Frontal cortex (tissue), 4 donors: Measurements from ENCODE around the gene DDX10. TPM values are rescaled to one million over a fixed set of nuclear protein-coding genes. Genes with fewer than 3 reads are reported as not detected.
"Not testable (repeated sequence)": the region's sequence is repeated elsewhere in the genome, so short reads cannot be mapped to it uniquely, and the experiment has no call there.

ENCODE experiments used
- DNase-seq, 2 donors: peaks; one replicate each; pipeline ENCODE4 v3.0.0; 2012; ENCODE audit warnings: low spot score in 2 of 2
- FAIRE-seq: peaks from 2 replicates; lab custom pipeline; 2012; peaks lifted over from hg19 to GRCh38; lab: Jason Lieb, UNC
- total RNA-seq: library from RNA; depleted of rRNA; stranded (reverse); fragments of >200 nt; gene quantifications from one replicate; pipeline ENCODE4 v1.2.3, GENCODE V29; 2014
- donor health status: control.
- donor health status: control.
- donor health status: control.

Gene DDX10
- total RNA-seq, 1 donor from 2014 or later: 31.4 TPM

DNA sequence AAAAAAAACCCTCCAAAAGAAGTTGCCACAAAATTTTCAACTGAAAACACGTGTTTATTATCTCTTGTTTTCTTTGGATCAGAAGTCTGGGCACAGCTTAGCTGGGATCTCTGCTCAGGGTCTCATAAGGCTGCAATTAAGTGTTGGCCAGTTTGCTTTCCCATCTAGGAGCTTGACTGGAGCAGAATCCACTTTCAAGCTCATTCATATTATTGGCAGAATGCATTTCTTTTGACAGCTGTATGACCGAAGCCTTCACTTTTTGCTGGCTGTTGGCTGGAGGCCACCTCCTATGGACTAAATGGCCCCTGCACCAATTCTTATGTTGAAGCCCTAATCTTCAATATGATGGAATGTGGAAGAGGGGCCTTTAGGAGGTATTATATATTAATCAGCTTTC lies 139.6 kb downstream of the DDX10 start:
- no peak for DNase-seq
- FAIRE-seq: no peak

DNA sequence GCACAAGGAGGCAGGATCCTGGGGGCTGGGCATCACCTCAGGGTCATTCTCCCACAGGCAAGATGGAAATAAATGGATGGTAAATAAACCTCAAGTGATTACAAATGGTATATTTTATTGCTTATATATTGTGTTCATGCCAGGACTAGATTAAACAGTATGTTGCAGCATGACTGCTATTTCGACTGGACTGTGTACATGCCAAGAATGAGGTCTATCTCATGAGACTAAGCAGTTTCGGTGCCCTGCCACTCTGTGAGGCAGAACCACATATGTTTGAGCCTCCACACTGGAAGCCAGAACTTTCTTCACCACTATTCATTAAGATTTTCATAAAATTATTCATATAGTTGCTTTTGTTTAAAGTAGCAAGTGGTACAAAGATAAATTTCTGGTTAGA lies 140.2 kb downstream of the DDX10 start:
- DNase-seq: no peak
- no peak for FAIRE-seq

DNA sequence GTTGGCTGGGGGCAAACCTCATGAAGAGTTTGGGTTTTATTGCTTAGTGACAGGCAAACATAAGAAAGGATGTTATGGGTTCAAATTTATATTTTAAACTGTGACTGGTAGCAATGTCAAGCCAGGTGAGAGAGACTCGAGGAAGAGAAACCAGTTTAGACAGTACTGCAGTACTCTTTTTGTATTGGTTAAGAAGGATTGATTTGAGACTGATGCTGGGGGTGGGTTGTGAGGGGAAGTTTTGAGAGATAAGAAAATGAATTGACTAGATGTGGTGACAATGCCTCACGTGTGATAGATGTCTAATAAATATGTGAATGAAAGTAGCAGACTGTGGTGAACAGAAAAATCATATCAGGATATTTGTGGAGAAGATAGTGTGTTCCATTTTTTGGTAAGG lies 142.4 kb downstream of the DDX10 start:
- FAIRE-seq (no peak), DNase-seq (no peak)

DNA sequence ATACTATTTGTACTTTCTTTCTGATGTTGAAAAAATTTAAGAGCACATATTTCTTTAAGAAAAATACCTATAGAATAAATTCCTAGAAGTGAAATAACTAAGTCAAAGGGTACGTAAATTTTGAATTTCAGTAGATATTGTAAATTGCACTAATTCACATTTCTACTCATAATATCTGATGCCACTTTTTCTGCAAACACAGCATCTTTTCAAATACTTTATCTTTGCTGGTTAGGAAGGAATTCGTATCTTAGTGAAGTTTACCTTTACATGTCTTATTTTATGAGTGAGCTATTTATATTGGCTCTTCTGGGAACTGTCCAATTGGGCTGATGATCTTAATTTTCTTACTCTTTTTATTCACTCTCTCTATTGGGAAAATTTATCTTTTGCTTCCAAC lies 148.2 kb downstream of the DDX10 start:
- FAIRE-seq (no peak), DNase-seq (no peak)

DNA sequence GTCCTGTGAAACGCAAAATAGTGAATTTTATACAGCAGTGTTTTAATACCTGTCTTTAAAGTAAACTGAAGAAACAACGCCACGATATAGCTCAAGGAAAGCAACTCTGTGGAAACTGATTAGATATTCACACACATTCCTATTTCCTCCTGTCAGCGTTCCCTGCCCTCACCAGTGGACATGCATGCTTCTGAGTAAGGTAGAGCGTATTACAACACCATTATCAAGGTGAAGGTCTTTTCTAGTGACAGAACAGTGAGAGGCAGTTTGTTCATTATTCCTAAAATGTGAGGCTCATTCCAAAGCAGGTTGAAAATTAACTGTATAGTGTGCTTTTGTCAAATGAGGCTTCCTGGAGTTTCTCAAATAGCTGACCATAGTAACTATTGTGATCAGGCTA lies 153.1 kb downstream of the DDX10 start:
- FAIRE-seq (no peak), DNase-seq (no peak)

DNA sequence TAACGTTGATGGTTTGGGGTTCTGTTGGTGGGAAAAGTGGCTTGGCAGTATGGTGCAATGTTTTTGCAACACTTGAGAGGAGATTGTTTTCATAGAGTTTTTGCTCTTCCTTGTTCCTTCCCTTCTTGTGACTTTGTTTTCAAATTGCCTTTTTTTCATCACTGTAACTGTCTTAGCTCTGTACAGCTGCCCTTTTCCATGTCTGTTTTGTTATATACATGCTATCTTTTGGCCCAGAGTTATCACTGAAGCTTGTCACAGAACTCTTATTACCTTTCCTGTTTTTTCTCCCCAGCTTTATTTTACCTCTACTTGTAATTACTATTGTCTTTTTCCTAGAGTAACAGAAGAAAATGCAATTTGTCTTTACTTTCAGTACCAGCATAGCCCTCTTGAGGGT lies 154.1 kb downstream of the DDX10 start:
- no peak for FAIRE-seq
- DNase-seq: no peak

DNA sequence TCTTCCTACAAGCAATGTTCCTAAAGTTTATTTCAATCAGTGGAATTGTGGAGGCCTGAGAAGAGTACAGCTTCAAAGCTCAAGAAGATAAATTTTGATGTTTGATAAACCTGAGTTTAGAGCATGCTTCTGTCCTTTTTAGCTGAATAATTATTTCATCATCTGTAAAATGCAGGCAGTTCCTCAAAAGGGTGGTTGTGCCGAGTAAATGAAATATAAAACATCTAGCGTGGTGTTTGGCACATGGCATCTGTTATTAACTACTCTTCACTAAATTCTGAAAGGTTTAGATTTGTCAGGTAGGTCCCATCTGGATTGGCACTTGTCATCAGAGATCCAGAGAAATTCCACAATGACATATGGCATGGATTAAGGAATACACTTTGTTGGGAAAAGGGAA lies 155.1 kb downstream of the DDX10 start:
- FAIRE-seq (no peak), DNase-seq (no peak)

DNA sequence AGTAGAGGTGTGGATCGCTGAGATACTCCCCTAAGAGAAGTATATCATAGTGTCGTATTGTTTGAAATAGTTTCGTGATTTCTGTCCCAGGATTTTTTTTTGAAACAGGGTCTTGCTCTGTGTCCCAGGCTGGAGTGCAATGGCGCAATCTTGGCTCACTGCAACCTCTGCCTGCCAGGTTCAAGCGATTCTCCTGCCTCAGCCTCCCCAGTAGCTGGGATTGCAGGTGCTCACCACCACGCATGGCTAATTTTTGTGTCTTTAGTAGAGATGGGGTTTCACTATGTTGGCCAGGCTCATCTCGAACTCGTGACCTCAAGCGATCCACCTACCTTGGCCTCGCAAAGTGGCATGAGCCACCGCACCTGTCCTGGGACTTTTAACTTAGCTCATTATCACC lies 159.1 kb downstream of the DDX10 start:
- FAIRE-seq, DNase-seq: not testable (repeated sequence)

DNA sequence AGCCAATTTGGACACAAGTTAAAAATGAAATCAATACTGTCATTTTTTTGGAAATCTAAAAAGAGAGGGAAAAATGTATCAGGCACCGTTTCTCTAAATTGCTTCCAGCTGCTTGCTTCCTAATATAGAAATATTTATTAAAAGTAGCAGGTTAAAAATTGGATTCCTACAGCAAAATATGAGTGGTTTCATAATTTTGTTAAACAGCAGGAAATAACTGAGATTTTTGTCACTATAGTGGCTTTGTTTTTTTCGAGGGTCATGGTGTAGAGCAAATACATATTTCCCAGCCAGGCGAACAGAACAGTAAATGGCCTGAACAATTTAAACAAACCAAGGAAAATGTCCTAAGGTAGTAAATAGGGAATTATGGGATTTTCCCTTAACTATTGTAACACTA lies 159.7 kb downstream of the DDX10 start:
- FAIRE-seq: no peak

DNA sequence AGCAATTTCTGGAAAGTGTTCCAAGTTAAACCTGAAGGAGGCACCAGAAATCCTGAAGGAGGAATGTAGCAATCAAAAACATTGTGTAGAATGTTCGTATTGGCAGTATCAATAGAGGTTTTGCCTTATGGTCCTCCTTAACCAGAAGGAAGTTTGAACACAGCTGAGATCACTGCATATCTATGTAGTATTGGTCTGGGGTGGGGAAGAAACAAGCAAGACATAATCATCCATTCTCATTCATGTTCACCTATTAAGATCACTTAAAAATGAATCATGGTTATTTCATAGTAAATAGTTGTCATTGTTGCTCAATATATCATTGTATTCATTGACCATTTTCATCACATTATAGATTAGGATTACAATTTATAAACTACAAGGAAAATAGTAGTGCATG lies 160.5 kb downstream of the DDX10 start:
- FAIRE-seq (no peak), DNase-seq (no peak)

More for the DNA sequence above, 159.7 kb downstream of the DDX10 start:
- no peak for DNase-seq

DNA sequence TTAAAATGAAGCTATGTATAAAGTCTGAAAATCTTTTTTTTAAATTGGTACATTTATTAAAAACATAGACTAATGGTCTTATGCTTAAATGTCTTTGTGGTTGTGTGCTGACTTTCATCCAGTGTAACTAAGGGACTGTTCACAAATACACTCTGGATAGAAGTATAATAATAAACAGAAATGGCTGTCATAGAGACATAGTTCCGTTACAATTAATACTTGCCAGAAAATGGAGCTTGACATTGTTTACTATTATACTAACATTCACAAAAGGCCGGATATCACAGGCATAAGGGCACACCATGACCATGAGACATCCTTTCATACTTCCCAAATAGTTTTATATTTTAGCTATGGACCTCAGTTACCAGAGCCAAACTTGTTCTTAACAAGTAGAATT lies 161.3 kb downstream of the DDX10 start:
- no peak for DNase-seq
- FAIRE-seq: no peak

DNA sequence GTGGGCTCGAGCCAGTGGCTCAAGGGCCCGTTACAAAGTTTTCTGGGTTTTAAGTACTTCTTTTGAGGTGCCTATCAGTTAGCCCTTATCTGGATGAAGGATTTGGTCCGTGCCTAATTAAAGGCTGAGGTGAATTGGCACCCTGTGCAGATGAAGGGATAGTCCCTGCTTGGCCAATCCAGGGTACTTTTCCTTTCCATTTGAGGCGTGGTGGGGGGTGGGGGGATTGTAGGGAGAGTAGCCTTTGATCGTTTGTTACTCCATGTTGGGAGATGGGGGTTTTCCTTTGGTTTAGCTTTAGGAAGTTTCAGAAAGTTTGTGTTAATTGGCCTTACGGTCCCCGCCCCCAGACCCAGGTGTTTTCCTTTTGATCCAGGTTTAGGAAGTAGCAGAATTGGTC lies 170.8 kb downstream of the DDX10 start:
- no peak for DNase-seq
- no peak for FAIRE-seq

DNA sequence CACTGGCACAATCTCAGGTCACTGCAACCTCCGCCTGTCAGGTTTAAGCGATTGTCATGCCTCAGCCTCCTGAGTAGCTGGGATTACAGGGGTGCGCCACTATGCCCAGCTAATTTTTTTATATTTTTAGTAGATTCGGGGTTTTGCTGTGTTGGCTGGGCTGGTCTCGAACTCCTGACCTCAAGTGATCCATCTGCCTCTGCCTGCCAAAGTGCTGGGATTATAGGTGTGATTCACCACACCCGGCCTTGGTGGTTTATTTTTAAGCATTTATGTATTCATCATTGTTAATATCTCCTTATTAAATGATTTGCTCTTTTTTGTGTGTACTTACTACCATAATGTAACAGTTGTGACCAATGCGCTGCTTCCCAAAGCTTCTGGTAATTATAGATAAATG lies 171.7 kb downstream of the DDX10 start:
- FAIRE-seq: no peak

DNA sequence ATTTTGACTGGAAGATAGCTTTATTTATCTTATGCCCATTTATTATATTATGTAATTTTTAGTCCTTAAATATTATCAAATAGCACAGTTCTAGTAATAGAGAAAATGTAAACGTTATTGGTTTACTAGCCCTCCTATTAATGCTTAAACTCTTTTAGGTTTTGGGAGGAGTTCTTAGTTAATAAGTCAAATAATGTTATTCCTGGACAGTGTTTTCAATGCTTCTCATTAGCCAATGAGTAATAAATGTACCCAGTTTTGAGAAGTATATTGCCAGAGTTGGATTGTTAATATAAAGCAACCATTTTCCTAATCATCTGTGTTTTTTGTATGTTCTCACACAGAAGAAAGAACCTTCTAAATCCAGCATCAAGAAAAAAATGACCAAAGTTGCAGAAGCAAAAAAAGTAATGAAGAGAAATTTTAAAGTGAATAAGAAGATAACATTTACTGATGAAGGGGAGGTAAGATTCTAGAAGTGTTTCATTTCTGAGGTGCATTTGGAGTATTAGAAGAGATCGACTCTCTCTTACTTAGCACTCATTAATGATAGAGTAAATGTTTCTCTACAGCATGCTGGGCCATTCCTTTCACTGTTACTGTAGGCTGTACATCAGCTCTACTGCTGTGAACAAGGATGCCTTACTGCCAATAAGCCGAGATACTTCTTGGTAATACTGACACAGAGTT lies 173.4 kb downstream of the DDX10 start:
- FAIRE-seq: no peak
- no peak for DNase-seq

More for the DNA sequence above, 171.7 kb downstream of the DDX10 start:
- no peak for DNase-seq

DNA sequence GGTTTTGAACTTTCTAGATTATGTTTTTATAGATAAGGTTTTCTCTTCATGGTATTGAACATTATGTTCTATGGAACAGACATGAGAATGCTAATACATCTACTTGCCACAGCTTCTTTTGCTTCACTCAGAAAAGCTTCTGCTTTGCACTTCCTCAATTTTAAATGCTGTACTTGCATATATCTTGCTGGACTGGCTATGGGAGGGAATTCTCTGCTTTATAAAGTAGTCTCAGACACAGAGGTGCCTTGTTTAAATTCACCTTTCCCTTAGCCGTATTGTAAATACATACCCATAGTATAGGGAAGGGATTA lies 173.9 kb downstream of the DDX10 start:
- FAIRE-seq: no peak

DNA sequence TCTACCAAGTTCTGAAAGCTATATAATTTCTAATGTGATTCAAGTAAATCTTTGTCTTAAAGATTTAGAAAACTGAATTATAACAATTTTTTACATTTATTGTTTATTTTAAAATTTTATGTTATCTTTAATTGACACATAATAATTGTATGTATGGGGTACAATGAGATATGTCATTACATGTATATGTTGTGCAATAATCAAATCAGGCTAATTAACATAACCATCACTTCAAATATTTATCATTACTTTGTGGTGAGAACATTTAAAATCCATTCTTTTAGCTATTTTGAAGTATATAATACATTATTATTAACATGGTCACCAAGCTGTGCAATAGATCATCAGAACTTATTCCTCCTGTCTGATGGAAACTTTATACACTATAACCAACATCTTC lies 181.1 kb downstream of the DDX10 start:
- FAIRE-seq: peak; percentile 65

More for the DNA sequence above, 173.9 kb downstream of the DDX10 start:
- no peak for DNase-seq

DNA sequence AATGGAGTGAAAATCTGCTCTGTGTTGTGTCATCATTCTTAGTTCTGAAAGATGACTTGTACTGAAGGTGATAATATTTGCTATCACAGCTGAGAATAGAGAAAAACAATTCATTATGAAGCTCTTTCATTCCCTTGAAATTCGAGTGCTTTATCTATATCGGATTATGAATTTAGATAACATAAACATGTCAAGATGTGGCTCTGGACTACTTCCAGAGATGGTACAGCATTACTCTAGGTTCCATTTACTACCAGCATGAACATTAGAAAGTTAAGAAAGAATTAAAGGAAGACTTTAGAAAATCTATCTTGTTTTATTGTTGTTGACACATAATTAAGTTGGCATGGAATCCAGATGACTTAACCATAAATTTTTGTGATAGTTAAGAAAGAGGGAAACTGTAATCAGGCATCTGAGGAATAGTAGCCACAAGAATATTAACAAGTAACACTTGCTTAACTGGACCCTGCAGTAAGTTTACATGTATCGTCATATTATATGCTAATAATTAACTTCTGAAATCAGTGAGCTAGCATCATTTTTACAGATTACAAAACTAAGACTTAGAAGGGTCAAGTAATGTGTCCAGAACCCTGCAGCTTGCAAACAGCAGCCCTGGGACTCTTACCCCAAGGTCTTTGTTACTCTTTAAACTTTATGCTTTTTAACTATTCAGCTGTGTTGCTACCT lies 182.6 kb downstream of the DDX10 start:
- FAIRE-seq (no peak), DNase-seq (no peak)

More for the DNA sequence above, 181.1 kb downstream of the DDX10 start:
- no peak for DNase-seq

DNA sequence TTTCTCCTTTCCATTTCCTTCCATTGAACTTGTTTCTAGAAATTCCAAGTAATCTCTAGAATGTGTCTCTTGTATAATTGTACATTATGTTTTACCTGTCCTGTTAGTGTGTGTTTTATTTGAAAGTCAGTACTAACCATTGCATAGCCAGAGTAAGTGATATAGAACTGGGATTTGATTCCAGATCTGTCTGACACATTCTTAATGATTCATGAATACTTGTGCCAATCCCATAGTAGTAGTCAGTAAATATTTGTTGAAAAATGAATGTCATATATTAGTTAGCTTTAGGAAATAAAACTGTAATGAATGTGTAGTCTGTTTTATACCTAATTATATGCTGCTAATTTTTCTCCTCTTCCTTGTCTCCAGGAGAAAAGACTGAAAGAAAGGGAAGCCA lies 186.9 kb downstream of the DDX10 start:
- no peak for FAIRE-seq
- DNase-seq: no peak

DNA sequence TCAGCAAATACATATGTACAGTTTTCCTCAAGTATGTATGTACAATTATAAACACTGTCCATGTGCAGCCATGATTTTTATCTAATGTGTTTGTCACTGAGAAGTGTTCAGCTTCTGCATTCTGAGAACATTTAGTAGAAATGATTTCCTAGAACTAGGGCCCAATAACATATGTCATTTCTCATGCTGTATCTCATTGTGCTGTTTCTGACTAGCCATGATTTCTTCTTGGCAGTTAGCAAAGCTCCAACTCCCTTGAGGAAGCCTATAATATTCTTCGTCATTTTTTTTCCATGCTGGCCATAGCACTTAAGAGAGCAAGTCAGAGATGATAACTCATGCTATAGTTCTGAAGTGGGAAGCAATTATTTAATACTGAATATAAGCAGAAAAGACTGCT lies 187.8 kb downstream of the DDX10 start:
- DNase-seq: no peak
- FAIRE-seq: no peak

DNA sequence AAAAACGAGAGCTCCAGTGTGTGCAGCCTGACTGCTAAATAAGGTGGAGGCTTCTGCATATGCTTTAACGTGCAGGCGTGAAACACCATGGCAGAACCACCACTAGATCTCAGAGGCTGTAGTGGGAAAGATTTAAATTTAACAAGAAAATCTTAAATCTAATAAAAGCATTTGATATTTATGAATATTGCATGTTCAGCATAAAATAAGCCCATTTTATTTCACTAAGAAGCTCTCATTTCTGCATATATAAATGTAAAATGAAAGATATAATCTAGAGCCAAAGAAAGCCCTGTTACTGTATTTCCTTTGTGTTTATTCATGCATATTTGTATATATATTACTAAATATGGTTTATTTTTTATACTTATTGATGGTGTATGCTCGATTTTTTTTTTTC lies 188.3 kb downstream of the DDX10 start:
- no peak for DNase-seq

DNA sequence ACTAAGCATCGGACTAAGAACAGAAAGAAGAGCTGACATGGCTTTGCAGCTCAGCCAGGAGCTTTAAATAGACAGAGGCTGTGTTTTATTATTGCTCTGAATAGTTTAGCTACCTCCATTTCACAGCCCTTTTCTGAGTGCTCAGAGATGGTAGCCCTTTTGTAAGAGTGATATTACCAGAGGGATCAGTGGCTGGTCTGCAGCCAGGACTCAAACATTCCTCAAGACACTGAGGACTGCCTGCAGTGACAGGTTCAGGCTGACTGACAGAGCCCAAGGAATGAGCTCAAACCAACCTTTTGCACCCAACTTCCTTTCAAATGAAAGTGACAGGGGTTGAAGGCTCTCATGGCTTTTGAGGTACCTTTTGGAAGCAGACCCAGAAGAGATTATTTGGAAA lies 189.0 kb downstream of the DDX10 start:
- FAIRE-seq: no peak
- no peak for DNase-seq

More for the DNA sequence above, 188.3 kb downstream of the DDX10 start:
- FAIRE-seq: no peak

DNA sequence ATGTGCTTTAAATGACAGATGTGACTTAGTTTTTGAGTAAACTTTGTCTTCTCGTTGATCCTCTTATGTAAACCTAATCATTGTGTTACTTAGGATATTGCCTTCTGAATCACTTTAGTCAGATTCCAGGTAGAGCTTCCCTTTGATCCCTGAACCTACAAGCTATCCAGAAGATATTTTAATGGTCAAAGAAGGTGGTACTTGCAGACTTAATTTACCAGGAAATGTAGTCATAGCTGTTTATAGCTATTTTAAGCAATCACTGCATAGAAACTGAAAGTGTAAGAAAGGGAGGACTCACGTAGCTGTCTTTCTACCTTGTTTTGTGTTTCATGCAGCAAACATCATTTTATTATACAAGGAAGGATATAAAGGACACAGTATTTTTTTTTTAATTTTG lies 189.5 kb downstream of the DDX10 start:
- FAIRE-seq (no peak), DNase-seq (no peak)
